Eye (tissue), 1 donor: ENCODE data around the gene SH3D19.
A peak's percentile ranks its signal among the peaks of the same experiment; 100 is the strongest.

Source experiments
- DNase-seq: peaks from one replicate; pipeline ENCODE4 v3.0.0-alpha.2; 2015

Gene SH3D19

DNA sequence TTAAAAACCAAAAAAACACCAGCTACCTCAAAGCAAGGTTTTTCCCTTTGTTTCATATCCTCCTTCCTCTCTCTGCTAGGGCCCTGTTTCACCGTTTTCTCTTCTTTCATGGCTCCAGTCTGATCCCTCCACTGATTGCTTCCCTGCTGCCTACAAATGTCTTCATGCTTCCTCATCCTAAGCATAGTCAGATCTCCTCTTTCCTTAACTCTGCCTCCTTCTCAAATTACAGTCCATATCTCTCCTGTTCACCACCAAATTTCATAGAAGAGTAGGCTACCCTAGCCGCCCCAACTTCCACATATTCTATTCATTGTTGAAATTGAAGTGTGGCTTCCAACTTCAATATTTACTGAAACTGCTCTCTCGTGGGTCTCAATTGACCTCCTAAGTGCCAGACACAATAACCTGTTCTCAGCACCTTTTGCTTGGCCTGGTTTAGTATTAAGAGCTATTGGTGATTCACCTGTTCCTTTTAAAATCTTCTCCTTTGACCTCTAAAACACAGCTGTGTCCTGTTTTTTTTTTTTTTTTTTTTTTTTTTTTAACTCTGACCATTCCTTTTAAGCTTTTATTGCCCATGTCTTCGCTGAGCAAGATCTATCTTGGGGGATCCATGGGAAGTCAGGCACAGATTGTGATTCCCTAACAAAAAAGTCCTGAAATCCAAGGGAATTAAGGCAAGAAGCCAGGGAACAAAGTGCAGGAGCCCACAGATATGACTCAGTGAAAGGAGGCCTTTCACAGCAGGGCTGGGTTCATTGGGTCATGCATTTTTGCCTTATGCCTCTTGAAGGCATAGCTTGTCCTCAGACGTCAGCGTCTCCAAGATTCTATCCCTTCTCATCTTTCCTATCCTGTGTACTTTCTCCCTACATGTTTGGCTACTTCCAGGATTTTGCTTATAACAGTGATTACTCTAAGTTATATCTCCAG lies 140.6 kb downstream of the SH3D19 start:
- no peak for DNase-seq

- no peak for DNase-seq
These were observed 142.9 kb downstream of the SH3D19 start for GRCh38 chr4:151182455-151182996.

DNA sequence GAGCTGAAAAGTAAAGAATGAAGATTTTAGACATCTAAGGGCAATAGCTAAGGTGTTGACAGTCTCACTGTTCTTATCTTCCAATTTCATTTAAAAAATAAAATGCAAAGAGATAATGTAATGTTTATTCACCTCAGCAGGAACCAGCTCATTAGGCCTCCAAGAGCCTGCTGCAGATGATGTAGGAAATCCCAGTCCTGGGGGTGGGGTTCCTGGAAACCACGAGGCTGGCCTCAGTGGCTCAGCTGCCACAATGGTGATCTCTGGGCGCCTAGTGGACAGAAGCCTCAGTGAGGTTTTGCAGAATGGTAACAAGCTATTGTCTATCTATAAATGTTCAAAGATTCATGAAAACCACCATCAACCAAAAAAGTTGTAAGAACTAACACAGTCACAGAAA lies 148.7 kb downstream of the SH3D19 start:
- DNase-seq, result no peak

DNA sequence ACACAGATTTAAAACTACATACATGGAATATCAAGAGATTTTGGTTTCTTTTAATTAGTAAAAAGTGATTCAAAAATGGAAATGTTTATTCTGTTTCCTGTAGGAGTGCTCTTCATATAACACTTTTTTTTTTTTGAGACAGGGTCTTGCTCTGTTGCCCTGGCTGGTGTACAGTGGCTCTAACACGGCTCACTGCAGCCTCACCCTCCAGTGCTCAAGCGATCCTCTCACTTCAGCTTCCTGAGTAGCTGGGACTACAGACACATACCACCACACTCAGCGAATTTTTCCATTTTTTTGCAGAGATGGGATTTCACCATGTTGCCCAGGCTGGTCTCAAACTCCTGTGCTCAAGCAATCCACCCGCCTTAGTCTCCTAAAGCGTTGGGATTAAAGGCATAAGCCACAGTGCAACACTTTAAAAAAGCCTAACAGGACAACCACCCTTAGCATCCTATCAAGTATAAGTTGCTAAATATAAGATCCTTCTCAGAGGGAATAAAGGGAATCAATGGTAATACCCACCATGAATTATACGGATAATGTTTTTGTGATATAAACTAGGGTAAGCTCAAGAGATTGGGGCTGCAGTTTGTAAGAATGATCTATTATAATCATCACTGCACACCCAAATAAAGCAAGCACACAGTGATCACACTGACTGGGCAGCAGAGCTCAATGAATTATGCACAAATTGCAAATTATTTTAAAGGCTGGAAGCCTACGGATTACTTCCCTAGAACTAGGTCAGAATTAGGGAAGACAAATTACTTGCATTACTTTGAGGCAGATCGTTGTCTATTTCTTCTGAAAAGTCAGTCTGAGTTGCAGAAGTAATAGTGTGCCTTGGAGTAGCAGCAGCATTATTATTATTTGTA lies 149.4 kb downstream of the SH3D19 start:
- no peak for DNase-seq

DNA sequence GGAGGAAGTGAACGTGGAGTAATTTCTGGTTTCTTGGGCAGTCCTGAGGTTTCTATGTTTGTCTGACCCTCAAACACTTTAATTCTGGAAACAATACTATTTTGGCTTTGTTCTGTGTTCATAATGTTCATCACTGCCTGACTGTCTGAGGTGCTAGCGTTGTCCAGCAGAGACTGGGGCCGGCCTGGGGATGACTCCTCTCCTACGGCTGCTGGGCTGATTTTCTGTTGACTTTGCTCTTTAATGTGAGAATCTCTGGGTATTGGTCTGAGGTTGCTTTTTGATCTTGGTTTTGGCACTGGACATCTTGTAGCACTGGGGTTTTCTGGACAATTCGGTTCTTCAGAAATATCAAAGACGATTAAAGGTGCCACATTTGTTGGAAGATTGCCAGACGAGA lies 150.2 kb downstream of the SH3D19 start:
- no peak for DNase-seq

- DNase-seq, result no peak
These were observed 150.6 kb downstream of the SH3D19 start for GRCh38 chr4:151174784-151175183.

GRCh38 chr4:151173871-151174270 lies 151.5 kb downstream of the SH3D19 start:
- DNase-seq, result peak; percentile 50

DNA sequence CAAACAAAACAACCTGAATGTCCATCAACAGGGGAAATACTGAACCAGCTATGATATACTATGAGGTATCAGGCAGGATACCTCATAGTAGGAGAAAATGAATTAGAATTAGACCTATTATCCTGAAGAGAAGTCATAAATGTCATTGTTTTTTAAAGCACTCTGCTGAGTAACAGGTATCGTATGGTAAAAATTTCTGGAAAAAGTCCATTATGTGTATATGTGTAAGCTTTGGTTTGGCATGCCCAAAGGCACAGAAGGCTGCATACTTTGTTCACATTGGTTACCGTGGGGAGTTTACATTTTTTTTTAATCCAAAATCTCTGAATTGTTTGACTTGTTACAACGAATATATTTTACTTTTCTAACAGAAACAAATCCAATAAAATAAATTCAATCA lies 155.5 kb downstream of the SH3D19 start:
- DNase-seq, result no peak

DNA sequence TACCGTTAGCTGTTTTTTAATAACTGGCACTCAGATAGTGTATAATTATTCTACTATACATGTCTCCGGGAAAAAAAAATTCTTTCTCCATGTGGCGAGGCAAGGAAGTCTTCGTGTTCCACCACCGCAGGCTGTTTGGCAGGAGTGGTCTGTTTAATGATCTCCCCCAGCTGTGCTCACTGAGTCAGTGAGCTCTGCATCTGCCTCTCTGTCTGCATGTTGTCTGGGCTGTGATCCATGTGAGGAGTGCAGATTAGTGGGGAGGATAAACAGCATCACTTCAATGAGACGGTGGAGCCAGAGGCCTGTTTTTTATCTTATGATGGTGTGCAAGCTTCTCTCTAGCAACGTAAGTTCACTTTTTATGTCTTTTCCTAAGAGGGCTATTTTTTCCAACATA lies 156.2 kb downstream of the SH3D19 start:
- DNase-seq, result peak; percentile 85

- no peak for DNase-seq
These were observed 157.8 kb downstream of the SH3D19 start for GRCh38 chr4:151167561-151167960.

DNA sequence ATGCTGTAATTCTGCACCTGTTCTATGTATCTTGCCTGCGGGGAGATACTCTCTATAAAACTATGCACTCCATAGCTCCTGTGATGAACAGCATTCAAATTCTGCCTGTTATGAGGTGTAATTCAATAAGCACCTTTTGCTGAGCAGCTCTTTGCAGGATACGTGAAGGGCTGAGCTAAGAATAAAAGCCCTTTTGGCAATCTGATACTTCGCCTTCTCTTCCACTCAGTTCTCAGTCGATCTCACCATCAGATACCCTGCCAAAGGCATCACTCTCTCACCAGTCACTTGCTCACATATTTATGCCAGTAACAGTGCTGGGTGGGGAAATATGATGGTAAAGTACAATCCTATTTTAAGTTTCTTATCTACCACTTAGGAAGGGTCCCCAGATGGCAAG lies 158.8 kb downstream of the SH3D19 start:
- DNase-seq, result no peak

GRCh38 chr4:151165205-151166000 lies 160.0 kb downstream of the SH3D19 start:
- peak; percentile 55 for DNase-seq

GRCh38 chr4:151163855-151164254 lies 161.6 kb downstream of the SH3D19 start:
- no peak for DNase-seq

DNA sequence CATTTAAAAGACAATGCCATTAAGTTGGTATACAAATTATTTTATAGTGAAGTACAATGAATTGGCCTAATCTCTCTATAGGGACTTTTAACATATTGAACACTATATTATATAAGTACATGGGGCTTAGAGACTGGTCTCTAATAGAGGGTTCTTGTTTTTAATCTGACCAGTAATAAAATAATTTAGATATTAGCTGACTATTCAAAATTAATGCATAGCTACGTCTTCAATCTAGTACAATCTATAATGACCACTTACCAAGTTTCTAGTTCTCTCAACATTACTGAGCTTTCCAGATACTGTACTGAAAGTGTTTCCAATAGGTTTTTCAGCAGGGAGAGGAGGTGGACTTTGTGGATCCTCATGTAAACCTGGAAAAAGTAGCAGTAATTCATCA lies 166.4 kb downstream of the SH3D19 start:
- DNase-seq, result no peak

GRCh38 chr4:151157543-151157942 lies 167.9 kb downstream of the SH3D19 start:
- DNase-seq, result no peak

DNA sequence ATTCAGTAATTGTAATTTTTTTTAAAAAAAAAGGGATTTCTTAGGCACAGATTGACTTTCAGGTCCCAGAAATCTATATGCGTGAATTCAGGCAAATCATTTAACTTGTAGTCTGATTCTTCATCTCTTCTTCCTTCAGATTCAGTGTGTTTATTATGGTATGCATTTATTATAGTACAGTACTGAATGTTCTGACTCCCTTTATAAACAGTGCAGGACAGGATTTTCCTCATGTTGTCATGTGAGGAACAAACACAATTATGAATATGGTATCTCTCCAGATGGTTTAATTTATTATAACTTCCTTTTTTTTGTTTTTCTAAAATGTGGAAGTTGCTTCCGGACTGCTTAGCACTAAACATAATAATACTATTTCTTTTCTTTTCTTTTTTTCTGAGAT lies 171.8 kb downstream of the SH3D19 start:
- peak; percentile 19 for DNase-seq

DNA sequence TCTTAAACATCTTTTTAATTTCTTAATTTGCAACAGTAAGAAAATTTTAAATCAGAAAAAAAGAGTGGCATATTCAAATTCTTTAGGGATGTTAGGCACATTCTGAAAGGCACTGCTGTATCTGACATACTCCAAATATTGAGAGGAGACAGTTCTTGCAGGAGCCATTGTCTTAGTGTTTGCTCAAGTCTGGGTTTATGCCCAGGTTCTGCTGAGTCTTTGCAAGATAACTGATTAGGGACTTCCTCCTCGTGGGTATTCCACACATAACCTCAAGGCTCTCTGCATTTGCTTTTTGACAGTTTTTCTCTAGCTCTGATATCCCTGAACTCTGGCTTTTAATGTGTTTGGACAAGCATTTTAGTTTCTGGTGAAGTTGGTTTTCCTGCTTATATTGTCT lies 173.4 kb downstream of the SH3D19 start:
- DNase-seq, result no peak

GRCh38 chr4:151150821-151151580 lies 174.4 kb downstream of the SH3D19 start:
- no peak for DNase-seq

DNA sequence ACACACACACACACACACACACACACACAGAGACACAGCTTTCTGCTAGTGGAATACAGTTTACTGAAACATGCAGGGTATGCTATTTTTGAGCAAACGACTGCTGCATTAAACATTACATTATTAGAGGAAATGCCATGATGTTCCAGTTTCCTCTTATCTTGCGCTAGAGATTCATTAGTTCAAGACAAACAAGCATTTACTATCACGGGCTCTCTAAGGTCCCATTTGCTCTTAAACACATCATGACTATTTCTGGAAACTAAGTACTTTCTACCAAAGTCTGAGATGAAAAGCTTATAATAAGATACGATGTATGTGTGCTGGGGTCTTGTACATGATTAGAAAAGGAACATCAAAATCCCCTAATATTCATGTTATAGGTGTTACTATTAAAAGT lies 177.1 kb downstream of the SH3D19 start:
- DNase-seq, result no peak

GRCh38 chr4:151147000-151147399 lies 178.4 kb downstream of the SH3D19 start:
- no peak for DNase-seq

DNA sequence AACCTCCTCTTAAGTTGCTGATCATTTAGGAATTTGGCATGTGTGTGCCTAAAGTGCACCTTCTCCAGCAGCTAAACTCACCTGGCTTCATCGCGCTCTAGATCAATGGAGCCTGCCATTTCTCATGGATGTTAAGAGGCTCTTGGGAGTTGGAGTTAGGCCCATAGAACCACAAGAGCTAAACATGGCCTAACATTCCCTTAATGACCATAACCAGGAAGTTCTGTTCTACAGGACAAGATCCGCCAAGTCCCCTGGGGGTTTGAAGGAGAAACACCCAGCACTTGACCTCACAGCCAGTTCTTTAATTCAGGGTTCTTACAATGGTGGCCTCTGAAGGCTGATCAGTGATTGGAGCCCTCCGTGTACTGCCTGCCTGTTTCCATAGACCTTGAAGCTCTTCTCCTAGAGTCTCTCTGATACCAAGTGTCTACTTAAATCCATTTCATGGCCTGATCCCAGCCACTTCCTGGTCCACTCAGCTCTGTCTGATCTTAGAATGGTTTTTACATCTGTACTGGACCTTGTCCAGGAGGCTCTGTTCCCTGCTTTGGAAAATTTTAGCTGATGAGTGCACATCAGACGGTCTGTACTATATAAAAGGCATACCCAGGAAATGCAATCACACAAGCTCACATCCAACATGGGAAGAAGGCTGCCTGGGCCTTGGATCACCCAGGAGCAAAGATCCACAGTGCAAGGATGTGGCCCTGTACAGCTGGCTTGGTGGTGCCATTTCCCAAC lies 180.9 kb downstream of the SH3D19 start:
- DNase-seq, result no peak
